ENCODE measurements around the gene POLR3A.

POLR3A gene

DNA sequence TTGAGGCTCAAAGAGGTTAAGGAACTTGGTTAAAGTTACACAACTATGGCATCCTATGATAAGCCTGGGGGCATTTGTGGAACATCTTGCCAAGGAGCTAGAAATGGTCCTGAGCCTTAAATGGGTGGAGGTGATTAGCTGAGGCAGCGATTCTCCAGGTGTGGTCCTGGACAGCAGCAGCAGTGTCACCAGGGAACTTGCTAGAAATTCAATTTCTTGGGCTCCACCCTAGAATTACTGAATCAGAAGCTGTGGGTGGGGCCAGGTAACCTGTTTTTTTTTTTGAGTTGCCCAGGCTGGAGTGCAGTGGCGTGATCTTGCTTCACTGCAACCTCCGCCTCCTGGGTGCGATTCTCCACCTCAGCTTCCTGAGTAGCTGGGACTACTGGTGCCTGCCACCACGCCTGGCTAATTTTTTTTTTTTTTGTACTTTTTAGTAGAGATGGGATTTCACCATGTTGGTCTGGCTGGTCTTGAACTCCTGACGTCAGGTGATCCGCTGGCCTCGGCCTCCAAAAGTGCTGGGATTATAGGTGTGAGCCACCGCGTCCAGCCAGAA lies 17.5 kb upstream of the POLR3A start:
- DNase-seq, result no peak

DNA sequence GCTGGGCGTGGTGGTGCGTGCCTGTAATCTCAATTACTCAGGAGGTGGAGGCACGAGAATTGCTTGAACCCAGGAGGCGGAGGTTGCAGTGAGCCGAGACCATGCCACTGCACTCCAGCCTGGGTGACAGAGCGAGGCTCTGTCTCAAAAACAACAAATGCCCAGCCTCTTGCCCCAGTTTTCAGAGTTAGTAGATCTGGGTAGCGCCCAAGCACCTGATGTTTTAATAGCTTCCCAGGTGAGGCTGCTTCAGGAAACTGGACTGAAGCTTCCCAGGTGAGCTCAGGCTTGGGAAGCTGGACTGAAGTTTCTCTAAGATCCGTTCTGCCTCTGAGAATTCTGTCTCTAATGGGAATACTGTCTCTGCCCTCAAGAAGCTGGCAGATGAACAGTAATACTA lies 16.5 kb upstream of the POLR3A start:
- DNase-seq, result no peak

DNA sequence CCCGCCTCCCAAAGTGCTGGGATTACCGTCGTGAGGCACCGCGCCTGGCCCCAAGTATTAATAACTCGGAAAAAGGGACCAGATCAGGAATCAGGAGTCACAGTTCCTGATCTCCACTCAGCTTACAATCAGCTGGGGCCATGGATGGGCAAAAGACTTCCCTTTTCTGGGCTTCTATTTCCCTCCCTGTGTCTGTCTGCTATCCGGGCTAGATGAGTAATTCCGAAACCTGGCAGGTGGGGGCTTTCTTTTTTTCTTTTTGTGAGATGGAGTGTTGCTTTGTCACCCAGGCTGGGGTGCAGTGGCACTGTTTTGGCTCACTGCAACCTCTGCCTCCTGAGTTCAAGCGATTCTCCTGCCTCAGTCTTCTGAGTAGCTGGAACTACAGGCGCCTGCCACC lies 15.9 kb upstream of the POLR3A start:
- DNase-seq, result no peak

DNA sequence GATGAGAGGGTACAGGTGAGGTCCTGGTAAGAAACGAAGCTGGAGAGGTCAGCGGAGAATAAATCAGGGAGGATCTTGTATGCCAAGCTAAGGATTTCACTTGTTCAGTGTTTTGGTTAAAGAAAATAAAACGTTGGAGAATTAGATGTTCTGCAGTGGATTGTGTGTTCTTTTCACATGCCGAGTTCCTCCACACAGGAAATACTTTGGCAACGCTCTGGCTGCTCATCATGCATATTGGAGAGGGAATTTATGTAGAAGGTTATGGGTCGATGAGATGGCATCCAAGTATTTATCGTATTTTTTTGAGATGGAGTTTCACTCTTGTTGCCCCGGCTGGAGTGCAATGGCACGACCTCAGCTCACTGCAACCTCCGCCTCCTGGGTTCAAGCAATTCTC lies 15.4 kb upstream of the POLR3A start:
- DNase-seq, result no peak

DNA sequence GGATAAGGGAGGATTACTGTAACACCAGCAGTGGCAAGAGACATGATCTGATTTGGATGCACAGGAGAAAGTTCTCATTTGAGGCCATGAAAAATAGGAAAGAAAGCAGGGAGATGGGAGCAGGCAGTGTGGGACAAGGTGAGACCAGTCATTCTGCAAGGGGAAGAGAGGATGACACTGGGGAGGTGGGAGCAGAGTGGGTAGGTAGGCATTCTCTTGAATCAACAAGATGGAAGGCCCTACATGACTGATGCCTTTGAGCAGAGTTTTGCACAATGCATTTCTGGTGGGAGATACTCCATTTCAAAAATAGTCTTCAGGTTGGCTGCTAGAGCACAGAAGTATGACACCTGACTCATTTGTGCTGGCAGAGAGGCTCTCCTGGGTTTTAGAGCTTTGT lies 14.9 kb upstream of the POLR3A start:
- no peak for DNase-seq

DNA sequence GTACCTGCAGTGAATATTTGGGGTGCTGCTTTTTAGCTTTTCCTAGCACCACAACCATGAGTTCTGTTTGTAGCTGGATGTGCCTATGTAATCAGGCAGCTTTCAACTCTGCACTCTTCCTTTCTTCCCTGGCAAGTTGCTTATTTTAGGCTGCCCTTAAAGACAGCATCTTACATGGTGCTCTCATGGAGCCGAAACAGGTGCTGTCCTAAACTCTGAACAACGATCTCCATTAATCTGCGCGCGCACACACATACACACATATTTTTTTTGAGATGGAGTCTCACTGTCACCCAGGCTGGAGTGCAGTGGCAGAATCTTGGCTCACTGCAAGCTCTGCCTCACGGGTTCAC lies 13.4 kb upstream of the POLR3A start:
- no peak for DNase-seq

DNA sequence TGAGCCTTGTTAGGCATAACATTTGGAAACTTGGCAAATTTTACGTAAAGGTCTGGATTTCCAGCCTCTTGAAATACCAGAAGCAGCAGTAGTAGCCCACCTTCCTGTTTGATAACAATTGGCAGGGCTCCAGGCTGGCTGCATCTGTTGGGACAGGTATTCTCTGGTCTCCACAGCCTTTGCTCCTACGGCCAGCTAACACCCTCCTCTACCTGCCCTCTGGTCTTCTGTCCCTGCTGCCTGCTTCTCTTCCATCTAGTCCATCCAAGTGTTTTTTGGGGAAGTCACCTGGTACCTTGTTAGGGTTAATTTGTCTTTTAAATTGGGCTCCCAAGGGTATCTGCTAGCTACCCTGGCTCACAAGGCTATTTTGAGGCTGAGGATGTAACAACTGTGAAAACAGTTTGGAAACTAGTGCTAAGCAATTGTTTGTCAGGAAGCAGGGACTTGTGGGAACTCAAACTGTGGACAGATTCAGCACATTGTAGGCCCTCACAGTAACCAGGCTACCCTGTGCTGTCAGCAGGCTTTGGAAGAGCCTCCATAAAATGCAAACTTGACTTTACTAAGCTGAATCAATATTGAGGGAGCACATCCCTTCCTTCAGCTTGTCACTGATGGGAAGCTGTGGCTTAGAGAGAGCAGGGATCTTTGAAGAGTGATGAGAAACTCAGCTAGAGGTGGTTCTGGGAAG lies 12.9 kb upstream of the POLR3A start:
- DNase-seq, result no peak

DNA sequence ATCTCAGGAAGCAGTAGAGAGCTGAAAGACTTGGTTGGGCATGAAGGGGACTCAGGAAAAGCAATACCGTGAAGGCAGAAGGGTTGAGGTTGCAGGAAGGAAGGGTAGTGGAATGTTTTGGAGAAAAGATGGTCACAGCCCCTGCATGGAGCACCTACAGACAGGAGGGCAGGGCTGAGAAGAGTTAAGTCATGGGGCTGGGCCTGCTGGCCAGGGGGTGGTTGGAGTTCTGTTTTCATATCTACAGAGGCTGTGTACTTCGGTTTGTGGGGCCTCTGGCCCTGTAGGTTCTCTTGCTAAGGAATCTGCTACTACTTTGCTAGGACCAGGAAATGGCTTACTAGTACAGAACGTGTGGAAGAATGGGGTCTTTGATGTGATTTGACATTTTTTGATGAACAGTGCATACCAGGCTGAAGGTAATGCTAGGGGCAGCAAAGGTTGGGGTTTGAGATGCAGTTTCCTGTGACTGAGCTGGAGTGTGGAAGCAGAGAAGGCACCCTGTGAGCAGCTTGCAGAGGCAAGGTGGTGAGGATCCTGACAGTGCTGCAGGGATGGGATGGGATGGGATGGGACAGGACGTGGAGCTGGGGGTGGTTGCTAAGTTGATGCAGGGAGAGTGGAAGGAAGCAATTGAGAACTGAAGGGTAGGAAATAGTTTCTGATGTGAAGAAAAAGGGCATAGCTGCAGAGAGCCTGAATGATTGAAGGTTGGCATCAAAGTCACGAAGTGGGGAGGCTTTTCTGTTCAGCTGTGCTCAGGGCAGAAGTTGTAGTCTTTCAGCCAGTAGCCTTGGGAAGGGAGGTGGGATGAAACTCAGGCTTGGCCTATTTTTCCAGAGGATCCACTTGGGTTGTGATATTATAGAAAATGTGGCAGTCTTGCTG lies 12.1 kb upstream of the POLR3A start:
- no peak for DNase-seq

DNA sequence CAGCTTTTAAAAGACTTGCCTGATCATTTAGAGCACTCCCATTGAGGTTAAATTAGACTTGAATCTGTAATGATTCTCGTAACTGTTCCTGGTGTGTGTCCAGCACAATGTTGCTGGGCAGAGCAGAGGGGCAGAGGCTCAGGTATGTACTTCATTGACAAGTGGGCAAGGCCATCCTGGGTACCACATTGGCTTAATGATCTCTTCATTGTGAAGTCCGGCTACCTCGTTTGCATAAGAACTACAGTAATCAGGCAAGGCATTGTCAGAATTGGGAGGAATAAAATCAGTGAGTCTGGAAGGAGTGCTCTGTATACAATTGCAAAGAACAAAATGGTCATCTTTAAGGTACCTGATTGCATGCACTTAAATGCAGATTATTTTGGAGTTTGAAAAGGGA lies 10.4 kb upstream of the POLR3A start:
- DNase-seq, result no peak

DNA sequence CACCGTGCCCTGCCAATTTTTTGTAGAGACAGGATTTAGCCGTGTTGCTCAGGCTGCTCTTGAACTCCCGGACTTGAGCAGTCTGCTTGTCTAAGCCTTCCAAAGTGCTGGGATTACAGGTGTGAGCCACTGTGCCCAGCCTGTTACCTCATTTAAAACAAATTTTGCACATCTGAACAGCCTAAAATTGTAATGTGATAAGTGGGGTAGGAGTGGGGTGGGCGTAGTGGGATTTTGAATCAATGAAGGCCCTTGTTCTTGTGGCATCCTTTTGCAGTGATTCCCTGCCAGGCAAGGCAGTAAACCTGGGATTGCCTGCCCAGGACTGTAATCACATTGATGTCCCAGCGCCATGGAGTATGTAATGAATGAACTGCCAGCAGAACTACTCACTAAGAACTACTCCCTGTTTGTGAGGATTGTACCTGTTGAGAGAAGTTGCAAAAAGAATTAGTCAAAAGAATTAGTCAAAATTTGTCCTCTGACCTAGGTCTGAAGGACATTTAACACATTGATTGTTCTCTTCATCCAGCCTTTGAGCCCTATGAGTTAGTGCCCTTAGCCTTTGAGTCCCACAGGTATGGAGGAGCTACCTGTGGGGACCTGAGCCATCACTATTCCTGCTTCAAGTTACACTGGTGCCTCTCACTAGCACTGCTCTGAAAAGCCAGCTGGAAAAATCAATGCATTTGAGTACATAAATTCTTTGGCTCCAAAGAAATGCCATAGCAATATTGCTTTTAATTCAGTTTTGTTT lies 9.7 kb upstream of the POLR3A start:
- no peak for DNase-seq

DNA sequence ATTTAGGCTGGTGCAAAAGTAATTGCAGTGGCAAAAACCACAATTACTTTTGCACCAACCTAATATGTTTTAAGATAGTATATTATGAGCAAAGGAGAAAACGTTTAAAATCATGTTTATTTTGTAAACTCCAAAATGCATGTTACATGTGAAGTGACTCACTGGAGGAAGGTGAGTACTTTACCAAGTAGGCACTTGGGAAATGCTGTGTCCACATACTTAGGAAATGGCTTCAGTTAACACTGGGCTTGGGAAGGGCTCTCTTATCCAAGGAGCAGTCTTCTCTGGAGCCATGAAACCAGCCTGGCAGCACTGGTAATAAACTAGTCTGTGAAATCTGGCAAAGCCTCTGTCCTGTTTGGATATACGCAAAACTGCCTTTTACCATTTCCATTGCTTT lies 8.8 kb upstream of the POLR3A start:
- no peak for DNase-seq

DNA sequence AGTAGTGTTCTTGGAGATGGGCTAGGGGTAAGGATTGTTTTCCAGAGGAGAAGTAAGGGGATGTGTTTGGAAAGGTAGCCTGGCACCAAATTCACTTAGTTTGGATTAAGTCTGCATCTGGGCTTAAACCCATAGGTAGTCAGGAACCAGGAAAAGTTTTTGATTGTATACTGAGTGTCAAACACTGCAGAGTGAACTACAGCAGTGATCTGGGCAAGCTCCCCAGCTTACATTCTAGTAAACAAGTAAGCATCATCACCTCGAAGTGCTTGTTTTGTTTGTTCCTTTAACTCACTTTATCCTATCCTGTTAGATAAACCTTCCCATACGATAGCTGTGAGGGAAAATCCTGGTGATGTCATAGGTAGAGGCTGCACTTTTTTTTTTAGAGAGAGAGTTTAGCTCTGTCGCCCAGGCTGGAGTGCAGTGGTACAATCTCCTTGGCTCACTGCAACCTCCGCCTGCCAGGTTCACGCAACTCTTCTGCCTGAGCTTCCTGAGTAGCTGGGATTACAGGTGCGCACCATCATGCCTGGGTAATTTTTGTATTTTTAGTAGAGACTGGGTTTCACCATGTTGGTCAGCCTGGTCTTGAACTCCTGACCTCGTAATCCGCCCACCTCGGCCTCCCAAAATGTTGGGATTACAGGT lies 6.7 kb upstream of the POLR3A start:
- no peak for DNase-seq

DNA sequence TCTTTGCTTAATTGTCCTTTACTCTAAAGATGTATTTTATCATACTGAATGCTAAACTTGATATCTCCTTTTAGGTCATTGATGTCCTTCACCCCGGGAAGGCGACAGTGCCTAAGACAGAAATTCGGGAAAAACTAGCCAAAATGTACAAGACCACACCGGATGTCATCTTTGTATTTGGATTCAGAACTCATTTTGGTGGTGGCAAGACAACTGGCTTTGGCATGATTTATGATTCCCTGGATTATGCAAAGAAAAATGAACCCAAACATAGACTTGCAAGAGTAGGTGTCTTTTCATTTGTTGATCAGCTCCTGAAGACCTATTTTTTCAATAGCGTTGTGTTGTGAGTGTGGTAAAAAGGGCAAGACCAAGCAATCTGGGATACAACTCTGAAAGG lies 6.1 kb upstream of the POLR3A start:
- DNase-seq, result no peak

DNA sequence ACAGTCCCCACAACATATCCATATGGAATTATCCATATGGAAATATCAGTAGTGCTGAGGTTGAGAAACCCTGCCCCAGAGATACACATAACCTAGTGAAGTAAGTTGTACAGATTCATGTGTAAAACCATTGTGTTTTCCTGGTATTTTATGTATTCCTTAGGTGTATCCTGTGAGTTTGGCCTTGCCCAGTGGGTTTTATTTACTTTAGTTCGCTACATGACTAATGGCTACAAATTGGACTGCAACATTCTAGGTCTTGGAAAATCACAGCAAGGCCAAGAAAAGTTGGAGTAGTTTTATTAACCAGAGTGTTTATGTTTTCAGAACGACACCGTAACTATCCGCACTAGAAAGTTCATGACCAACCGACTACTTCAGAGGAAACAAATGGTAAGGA lies 5.7 kb upstream of the POLR3A start:
- no peak for DNase-seq

DNA sequence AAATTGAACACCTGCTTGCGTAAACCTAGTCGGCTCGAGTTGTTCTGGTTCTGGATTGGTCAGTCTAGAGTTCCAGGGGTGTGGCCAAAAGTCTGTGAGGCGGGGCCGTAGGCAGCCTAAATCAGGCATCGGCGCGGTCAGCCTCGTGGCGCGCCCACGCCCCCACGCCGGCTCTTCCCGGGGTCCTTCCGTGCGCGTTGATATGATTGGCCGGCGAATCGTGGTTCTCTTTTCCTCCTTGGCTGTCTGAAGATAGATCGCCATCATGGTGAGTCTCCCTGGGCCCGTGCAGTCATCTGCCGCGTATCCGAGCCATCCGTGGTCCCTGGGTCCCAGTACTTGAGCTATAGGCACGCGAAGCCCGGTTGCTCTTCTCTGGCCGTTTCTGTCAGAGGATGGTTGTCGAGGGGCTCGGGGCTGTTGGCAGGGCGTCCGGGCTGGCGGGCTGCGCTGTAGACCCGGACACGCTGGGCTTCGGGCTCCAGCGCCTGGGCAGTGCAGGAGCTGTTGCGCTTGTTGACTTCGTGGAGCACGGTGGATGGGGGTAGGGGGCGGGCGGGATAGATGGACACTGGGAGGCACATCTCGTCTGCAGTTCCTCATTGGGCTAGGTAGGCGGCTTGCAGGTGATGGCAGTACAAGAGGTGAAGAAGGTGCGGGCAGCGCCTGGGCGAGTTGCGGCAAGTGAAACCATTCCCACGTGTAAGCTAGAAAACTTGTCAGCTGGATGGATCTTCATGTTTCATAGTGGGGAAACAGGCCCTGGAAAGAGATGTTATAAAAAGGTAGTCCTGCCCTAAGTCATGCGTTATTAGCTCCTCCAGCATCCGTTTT lies 4.5 kb upstream of the POLR3A start, which contains the start of gene RPS24:
Gene RPS24, plus strand, starts transcription at position 227 of the 834 bp plus-strand sequence. Its CDS starts 39 bp downstream, at position 266.
- DNase-seq, result peak; percentile 95

DNA sequence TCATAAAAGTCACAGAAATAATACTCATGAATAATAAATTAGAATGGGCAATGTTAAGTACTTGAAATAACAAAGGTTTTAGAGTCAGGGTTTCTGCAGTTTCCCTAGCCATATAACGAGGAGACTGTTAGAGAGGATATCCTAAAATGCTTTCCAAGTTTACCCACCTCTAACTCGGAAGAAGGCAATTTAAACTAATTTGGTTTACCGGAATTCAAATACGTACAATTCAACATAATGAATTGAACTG lies 4.0 kb upstream of the POLR3A start:
- DNase-seq, result no peak

DNA sequence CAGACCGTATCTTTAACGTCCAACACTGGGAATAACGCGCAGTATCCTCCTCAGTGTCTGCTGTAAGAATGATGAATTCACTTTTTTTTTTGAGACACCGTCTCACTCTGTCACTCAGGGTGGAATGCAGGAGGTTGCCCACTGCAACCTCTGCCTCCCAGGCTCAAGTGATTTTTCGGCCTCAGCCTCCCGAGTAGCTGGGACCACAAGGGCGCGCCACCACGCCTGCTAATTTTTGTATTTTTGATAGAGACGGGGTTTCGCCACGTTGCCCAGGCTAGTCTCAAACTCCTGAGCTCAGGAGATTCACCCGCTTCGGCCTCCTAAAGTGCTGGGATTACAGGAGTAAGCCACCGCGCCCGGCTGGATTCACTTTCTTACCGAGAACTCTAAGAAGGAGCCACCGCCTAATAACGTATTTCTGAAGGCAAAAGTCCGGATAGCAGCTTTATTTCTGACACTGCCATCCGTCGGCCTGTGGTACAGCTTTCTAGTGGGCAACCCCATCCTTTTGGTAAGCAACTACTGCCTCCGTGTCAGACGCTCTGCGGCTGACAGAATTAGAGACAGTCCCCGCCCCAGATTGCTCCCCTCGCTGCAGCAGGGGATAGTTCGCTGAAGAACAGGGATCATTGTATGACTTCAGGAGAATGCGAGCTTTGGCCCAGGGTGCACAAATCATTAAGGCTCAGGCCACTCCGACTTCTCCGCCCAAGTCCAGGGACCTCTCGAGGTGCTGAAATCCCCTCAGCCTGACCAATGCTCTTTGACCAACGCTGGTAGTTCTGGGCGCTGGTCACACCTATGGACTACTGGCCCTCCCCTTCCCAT lies 662 bp downstream of the POLR3A start:
- DNase-seq, result no peak

DNA sequence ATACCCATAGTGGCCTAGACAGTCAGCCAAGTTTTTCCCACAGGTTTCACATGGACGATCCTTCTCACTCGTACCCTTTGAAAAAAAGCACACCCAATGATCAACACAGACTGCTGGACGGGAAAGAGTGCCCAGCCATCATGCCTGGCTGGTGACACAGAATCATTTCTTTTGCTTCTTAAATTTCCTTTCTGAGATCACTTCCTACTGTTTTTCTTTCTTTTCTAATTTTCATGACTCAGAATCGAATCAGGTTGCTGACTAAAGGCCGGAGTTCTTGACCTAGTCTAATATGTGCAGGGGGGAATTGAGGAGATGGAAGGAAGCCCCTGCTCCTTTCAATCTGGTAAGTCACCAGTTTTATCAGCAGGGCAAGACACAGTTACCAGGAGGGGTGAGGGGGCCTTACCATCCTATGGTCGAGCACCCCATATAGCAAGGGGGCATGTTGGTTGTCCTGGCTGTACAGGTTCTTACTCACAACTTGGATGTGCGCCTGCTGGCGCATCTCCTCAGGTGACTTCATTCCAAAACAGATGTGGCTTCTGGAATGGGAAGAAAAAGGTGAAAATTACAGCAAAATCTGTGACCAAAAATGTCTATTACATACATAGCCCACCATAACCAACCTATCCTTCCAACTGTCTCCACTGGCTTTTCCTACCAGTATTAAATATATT lies 3.5 kb downstream of the POLR3A start:
- DNase-seq, result no peak

DNA sequence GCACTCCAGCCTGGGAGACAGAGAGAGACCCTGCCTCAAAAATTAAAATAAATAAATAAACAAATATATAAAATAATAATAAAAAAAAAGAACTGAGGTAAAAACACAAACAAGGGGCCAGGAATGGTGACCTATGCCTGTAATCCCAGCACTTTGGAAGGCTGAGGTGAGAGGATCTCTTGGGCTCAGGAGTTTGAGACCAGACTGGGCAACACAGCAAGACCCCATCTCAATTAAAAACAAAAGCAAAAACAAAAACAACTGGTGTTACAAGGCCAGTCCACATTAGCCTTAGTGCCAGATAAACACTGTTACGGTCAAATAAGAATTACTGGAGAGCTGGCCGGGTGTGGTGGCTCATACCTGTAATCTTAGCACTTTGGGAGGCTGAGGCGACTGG lies 5.6 kb downstream of the POLR3A start:
- no peak for DNase-seq

DNA sequence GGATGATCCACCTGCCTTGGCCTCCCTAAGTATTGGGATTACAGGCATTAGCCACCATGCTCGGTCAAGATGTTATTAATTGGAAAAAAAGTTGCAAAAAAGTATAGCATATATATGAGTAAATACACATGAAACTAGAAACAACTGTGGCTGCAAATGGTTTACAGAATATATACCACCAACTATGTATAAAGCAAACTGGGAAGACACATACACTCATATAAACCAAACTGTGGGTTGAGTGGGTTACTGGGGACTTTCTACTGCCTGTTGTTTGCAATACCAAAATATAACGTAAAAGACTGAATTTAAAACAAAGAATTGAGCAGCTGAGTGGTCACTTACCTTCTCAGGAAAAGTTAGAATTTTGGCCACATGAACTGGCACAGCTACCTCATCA lies 8.1 kb downstream of the POLR3A start:
- DNase-seq, result no peak

DNA sequence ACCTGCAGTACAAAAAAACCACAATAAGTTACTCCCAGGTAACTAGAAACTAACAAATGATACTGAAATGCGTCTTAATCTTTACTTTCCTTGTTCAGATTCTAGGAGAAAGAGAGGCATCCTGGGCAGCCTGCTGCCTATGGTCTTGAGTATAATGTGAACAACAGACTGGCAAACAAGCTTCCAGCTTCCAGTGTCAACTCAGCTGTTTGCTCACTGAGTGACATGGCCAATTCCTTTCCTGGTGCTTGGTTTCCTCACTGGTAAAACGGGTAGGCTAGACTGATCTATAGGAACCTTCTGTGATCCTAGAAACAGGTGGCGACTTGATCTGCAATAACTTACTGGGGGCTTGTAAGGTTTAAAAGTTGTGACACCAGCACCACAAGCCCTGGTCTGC lies 10.1 kb downstream of the POLR3A start:
- no peak for DNase-seq

All from DMS153 (cell line).